Measurements from ENCODE around the gene SCGB1A1. TPM values are rescaled to one million over a fixed set of nuclear protein-coding genes. Genes with fewer than 3 reads are reported as not detected.

Gene SCGB1A1
- total and polyA plus RNA-seq, 4 donors, result not detected

- TF ChIP-seq CTCF (IDR thresholded peaks at IDR 0.05; ENCODE audit: low read depth, low read length, missing input control), result no peak
- TF ChIP-seq ZBTB33 (IDR thresholded peaks at IDR 0.05), result no peak
- TF ChIP-seq TAF1 (conservative IDR thresholded peaks at IDR 0.05), result no peak
Observed at GRCh38 chr11:62451241-62451621, 32.4 kb downstream of the SCGB1A1 start (continued).

GRCh38 chr11:62452261-62452660, 33.4 kb downstream of the SCGB1A1 start:
- Histone ChIP-seq H3K9ac (ENCODE audit: low read depth in 1 of 2, low read length in 2 of 2) (no peak overlapping the region), H3K36me3 (ENCODE audit: control insufficient read depth in 4 of 4, insufficient read depth in 3 of 4, low read depth in 1 of 4, low read length in 3 of 4) (no peaks in the 10 kb centered on the region), H3K4me1 (ENCODE audit: control insufficient read depth in 4 of 4, insufficient read depth in 4 of 4, low read length in 3 of 4) (peaks cover 3 to 9% (median 6%) of the 10 kb centered on the region in 4 donors), H3K27me3 (ENCODE audit: control insufficient read depth in 4 of 4, insufficient read depth in 4 of 4, low read length in 3 of 4) (no peaks in the 10 kb centered on the region), H3K27ac (ENCODE audit: low read depth in 1 of 2, low read length in 2 of 2) (no peak overlapping the region), H3K9me3 (ENCODE audit: control insufficient read depth in 4 of 4, low read length in 3 of 4) (no peaks in the 10 kb centered on the region), H3K4me3 (ENCODE audit: low read depth in 1 of 3, low read length in 3 of 3) (no peak overlapping the region)
- WGBS, result 96% methylated on average over 6 of the region's 6 CpGs
- no peak for DNase-seq (ENCODE audit: low spot score)
- no peak for TF ChIP-seq TAF1 (conservative IDR thresholded peaks at IDR 0.05)
- TF ChIP-seq ZBTB33 (IDR thresholded peaks at IDR 0.05), result no peak
- TF ChIP-seq REST (IDR thresholded peaks at IDR 0.05), result no peak
- TF ChIP-seq MAX (IDR thresholded peaks at IDR 0.05), result no peak
- TF ChIP-seq RAD21 (IDR thresholded peaks at IDR 0.05), result no peak
- TF ChIP-seq EGR1 (IDR thresholded peaks at IDR 0.05; ENCODE audit: low read depth in 2 of 2), result no peak

- no peak overlapping the region for H3K4me3 ChIP-seq (ENCODE audit: low read depth in 1 of 3, low read length in 3 of 3)
- no peaks in the 10 kb centered on the region for H3K36me3 ChIP-seq (ENCODE audit: control insufficient read depth in 4 of 4, insufficient read depth in 3 of 4, low read depth in 1 of 4, low read length in 3 of 4)
- no peaks in the 10 kb centered on the region for H3K9me3 ChIP-seq (ENCODE audit: control insufficient read depth in 4 of 4, low read length in 3 of 4)
- DNase-seq (ENCODE audit: low spot score), result no peak
- no peaks in the 10 kb centered on the region for H3K27me3 ChIP-seq (ENCODE audit: control insufficient read depth in 4 of 4, insufficient read depth in 4 of 4, low read length in 3 of 4)
- H3K4me1 ChIP-seq (ENCODE audit: control insufficient read depth in 4 of 4, insufficient read depth in 4 of 4, low read length in 3 of 4), result peaks cover 3 to 9% (median 6%) of the 10 kb centered on the region in 4 donors
- H3K27ac ChIP-seq (ENCODE audit: low read depth in 1 of 2, low read length in 2 of 2), result no peak overlapping the region
- TF ChIP-seq RAD21 (IDR thresholded peaks at IDR 0.05) (no peak), NR2F2 (IDR thresholded peaks at IDR 0.05) (no peak), MAX (IDR thresholded peaks at IDR 0.05) (no peak)
- no peak overlapping the region for H3K9ac ChIP-seq (ENCODE audit: low read depth in 1 of 2, low read length in 2 of 2)
- WGBS, result 95% methylated on average over 11 of the region's 11 CpGs
Observed at GRCh38 chr11:62452839-62453468, 34.1 kb downstream of the SCGB1A1 start.

Measured in liver (tissue), 9 donors.